ENCODE measurements around the gene PTPRB. TPM values are rescaled to one million over a fixed set of nuclear protein-coding genes. Genes with fewer than 3 reads are reported as not detected.

Gene PTPRB
- total RNA-seq, 2 donors from 2014 or later = 11.2 to 20.3 TPM

- Histone ChIP-seq H3K27me3 (replicated peaks; ENCODE audit: insufficient read depth) (no peaks in the 10 kb centered on the region), H3K4me1 (replicated peaks) (no peaks in the 10 kb centered on the region), H3K27ac (no peak overlapping the region), H3K9me3 (no peaks in the 10 kb centered on the region), H3K36me3 (no peaks in the 10 kb centered on the region), H3K4me3 (no peak overlapping the region)
- intact Hi-C loops (cut with DNase I) = loop anchor here (10.0 kb wide), 1 partner anchor 424 kb away; no protein-coding TSS in a partner anchor
- TF ChIP-seq POLR2A (IDR thresholded peaks at IDR 0.05) (no peak), POLR2AphosphoS5 (IDR thresholded peaks at IDR 0.05) (no peak)
- TF ChIP-seq, protein P1, sequence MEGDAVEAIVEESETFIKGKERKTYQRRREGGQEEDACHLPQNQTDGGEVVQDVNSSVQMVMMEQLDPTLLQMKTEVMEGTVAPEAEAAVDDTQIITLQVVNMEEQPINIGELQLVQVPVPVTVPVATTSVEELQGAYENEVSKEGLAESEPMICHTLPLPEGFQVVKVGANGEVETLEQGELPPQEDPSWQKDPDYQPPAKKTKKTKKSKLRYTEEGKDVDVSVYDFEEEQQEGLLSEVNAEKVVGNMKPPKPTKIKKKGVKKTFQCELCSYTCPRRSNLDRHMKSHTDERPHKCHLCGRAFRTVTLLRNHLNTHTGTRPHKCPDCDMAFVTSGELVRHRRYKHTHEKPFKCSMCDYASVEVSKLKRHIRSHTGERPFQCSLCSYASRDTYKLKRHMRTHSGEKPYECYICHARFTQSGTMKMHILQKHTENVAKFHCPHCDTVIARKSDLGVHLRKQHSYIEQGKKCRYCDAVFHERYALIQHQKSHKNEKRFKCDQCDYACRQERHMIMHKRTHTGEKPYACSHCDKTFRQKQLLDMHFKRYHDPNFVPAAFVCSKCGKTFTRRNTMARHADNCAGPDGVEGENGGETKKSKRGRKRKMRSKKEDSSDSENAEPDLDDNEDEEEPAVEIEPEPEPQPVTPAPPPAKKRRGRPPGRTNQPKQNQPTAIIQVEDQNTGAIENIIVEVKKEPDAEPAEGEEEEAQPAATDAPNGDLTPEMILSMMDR (IDR thresholded peaks at IDR 0.05) = no peak
- no peak for DNase-seq (ENCODE audit: low spot score)
- WGBS = 85% methylated on average over 4 of the region's 4 CpGs
These were observed 46.5 kb downstream of the PTPRB start for GRCh38 chr12:70590549-70591226.

DNA sequence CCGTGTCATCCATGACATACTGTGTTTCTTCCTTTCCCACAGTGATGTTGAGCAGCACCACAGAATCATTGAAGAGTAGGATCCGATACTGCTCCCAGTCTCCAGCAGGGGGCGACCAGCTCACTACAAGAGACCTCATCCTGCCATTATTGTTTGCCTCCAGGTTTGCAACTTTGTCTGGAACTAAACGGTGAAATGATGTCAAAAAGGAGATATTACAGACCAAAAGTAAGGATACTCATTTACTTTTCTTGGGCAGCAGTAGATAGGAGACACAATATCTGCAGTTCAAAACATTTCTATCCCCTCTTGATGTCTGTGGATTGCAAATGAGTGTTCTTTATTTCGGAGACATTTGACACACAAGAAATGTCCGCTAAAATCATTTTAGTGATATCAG is 47.2 kb downstream of the PTPRB start:
- WGBS = 34% methylated on average over 6 of the region's 6 CpGs
- intact Hi-C loops (cut with DNase I) = loop anchor here (10.0 kb wide), 1 partner anchor 425 kb away; no protein-coding TSS in a partner anchor
- DNase-seq (ENCODE audit: low spot score) = peak; percentile 72

GRCh38 chr12:70584332-70584731 is 52.9 kb downstream of the PTPRB start:
- Histone ChIP-seq H3K36me3 (no peaks in the 10 kb centered on the region), H3K27me3 (replicated peaks; ENCODE audit: insufficient read depth) (no peaks in the 10 kb centered on the region), H3K9me3 (no peaks in the 10 kb centered on the region), H3K27ac (no peak overlapping the region), H3K4me1 (replicated peaks) (no peaks in the 10 kb centered on the region), H3K4me3 (no peak overlapping the region)
- WGBS = 94% methylated on average over 2 of the region's 2 CpGs
- DNase-seq (ENCODE audit: low spot score) = no peak
- intact Hi-C loops (cut with DNase I) = no loop called here
- TF ChIP-seq, protein P1 (IDR thresholded peaks at IDR 0.05) = no peak
- TF ChIP-seq POLR2A (IDR thresholded peaks at IDR 0.05) (no peak), POLR2AphosphoS5 (IDR thresholded peaks at IDR 0.05) (no peak)

More for the DNA sequence above, 47.2 kb downstream of the PTPRB start:
- Histone ChIP-seq H3K4me3 (no peak overlapping the region), H3K9me3 (no peaks in the 10 kb centered on the region), H3K27me3 (replicated peaks; ENCODE audit: insufficient read depth) (no peaks in the 10 kb centered on the region), H3K4me1 (replicated peaks) (no peaks in the 10 kb centered on the region), H3K27ac (no peak overlapping the region), H3K36me3 (no peaks in the 10 kb centered on the region)
- TF ChIP-seq POLR2A (IDR thresholded peaks at IDR 0.05) = no peak
- TF ChIP-seq, protein P1 (IDR thresholded peaks at IDR 0.05) = peak; percentile 55 to 89 (median 84)

DNA sequence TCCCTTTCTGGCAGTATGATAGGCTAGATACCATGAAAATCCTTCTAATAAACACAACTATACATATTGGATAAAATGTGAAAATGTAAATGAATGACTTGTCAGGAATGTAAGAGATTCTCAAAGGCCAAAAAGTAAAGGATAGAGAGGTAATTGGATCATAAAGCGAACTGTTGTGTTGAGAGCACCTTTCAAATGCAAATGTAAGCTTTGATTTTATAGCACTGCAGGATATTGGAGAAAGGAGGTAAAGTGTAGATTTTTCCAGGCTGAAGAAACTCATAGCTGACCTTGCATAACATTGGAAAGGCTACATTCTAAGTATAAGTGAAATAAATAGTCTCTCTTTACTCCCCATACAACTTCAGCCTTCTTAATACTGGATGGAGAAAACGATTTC is 54.0 kb downstream of the PTPRB start:
- Histone ChIP-seq H3K27ac (no peak overlapping the region), H3K4me3 (no peak overlapping the region), H3K4me1 (replicated peaks) (no peaks in the 10 kb centered on the region), H3K27me3 (replicated peaks; ENCODE audit: insufficient read depth) (no peaks in the 10 kb centered on the region), H3K9me3 (no peaks in the 10 kb centered on the region), H3K36me3 (no peaks in the 10 kb centered on the region)
- WGBS = 85% methylated on average over 2 of the region's 2 CpGs
- intact Hi-C loops (cut with DNase I) = no loop called here
- TF ChIP-seq, protein P1 (IDR thresholded peaks at IDR 0.05) = no peak
- TF ChIP-seq POLR2A (IDR thresholded peaks at IDR 0.05) (no peak), POLR2AphosphoS5 (IDR thresholded peaks at IDR 0.05) (no peak)
- DNase-seq (ENCODE audit: low spot score) = no peak

DNA sequence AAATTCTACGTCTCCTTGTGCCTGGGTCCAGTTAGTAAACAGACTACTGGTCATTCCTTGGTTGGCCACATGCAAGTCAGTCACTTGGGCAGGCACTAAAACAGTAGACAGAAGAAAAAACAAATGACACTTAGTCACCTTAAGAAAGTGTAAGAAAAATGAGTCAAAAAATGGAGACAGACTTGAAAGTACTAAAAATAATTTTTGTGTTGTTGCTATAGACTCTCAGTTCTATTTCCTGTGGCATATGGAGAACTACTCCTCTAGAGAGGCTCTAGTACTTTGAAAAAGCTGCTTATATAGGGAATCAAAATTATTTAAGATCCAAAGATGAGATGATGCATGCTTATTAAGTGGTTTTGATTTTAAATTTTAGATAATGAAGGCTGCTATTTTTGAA is 56.0 kb downstream of the PTPRB start:
- no peak for TF ChIP-seq POLR2AphosphoS5 (IDR thresholded peaks at IDR 0.05)
- TF ChIP-seq, protein P1 (IDR thresholded peaks at IDR 0.05) = no peak
- TF ChIP-seq POLR2A (IDR thresholded peaks at IDR 0.05) = no peak
- Histone ChIP-seq H3K36me3 (no peaks in the 10 kb centered on the region), H3K9me3 (no peaks in the 10 kb centered on the region), H3K27ac (no peak overlapping the region), H3K27me3 (replicated peaks; ENCODE audit: insufficient read depth) (no peaks in the 10 kb centered on the region), H3K4me1 (replicated peaks) (no peaks in the 10 kb centered on the region), H3K4me3 (no peak overlapping the region)
- intact Hi-C loops (cut with DNase I) = no loop called here
- WGBS = 80% methylated on average over 1 of the region's 1 CpG
- no peak for DNase-seq (ENCODE audit: low spot score)
